SU-DHL-6 (cell line): ENCODE data around the gene PTPRE.

Source experiments
- CTCF ChIP-seq: fragments of 200-600 bp; sonication (generic); IDR thresholded peaks from one replicate; pipeline ENCODE4 v1.5.1; 2017; ENCODE audit warnings: antibody characterized with exemption, mild to moderate bottlenecking, low read length, moderate library complexity; ENCODE audit not compliant: insufficient read depth, poor library complexity, severe bottlenecking
- EZH2phosphoT487 ChIP-seq: fragments of 200-600 bp; sonication (generic), shearing (Covaris generic); conservative IDR thresholded peaks from 2 replicates; pipeline ENCODE4 v1.6.1; 2018; ENCODE audit warnings: mild to moderate bottlenecking, antibody characterized with exemption, low read length, moderate library complexity, mixed read lengths

- TF ChIP-seq CTCF = no peak
- TF ChIP-seq EZH2phosphoT487 = no peak
These were observed 119.0 kb downstream of the PTPRE start for GRCh38 chr10:128025951-128026350.
